WTC11 (cell line): ENCODE results near the gene AOX1.

Source experiments
- GRHL2 ChIP-seq: fragments of 250-450 bp; sonication (Bioruptor Pico); IDR thresholded peaks from 2 replicates; pipeline ENCODE4 v1.8.0; 2022; ENCODE audit warnings: mild to moderate bottlenecking, moderate library complexity; ENCODE audit not compliant: insufficient replicate concordance, severe bottlenecking
- IRF2 ChIP-seq: sonication (generic); formaldehyde crosslinking; IDR thresholded peaks from 2 replicates; pipeline ENCODE4 v1.8.0; 2022; ENCODE audit warnings: low read depth, missing genetic modification reagents, borderline replicate concordance
- NFYB ChIP-seq: sonication (generic); formaldehyde crosslinking; conservative IDR thresholded peaks from 2 replicates; pipeline ENCODE4 v1.8.0; 2022; ENCODE audit warnings: low read depth, missing genetic modification reagents
- NR3C1 ChIP-seq: sonication (generic); formaldehyde crosslinking; conservative IDR thresholded peaks from 2 replicates; pipeline ENCODE4 v1.8.1; 2023; ENCODE audit warnings: low read depth, mild to moderate bottlenecking, missing genetic modification reagents
- ZNF138 ChIP-seq: sonication (generic); formaldehyde crosslinking; conservative IDR thresholded peaks from 2 replicates; pipeline ENCODE4 v1.8.1; 2022; ENCODE audit warnings: mild to moderate bottlenecking, moderate library complexity, missing genetic modification reagents
- TF ChIP-seq, protein P1 (sequence below): fragments of 200-600 bp; IDR thresholded peaks from 2 replicates; pipeline ENCODE4 v1.8.0; 2022; ENCODE audit warnings: antibody characterized with exemption
- TF ChIP-seq, protein P2 (sequence below): sonication (generic); formaldehyde crosslinking; conservative IDR thresholded peaks from 2 replicates; pipeline ENCODE4 v1.8.1; 2023; ENCODE audit warnings: mild to moderate bottlenecking, low read depth, missing genetic modification reagents, moderate library complexity
- TF ChIP-seq, protein P3 (sequence below): sonication (generic); formaldehyde crosslinking; IDR thresholded peaks from 2 replicates; pipeline ENCODE4 v1.8.1; 2023; ENCODE audit warnings: mild to moderate bottlenecking, moderate library complexity, missing genetic modification reagents
- TF ChIP-seq, protein P4 (sequence below): sonication (generic); formaldehyde crosslinking; IDR thresholded peaks from 2 replicates; pipeline ENCODE4 v1.8.0; 2022; ENCODE audit warnings: mild to moderate bottlenecking, missing genetic modification reagents
- TF ChIP-seq, protein P5 (sequence below): sonication (generic); formaldehyde crosslinking; IDR thresholded peaks from 2 replicates; pipeline ENCODE4 v1.8.1; 2022; ENCODE audit warnings: low read depth, missing genetic modification reagents, borderline replicate concordance
- TF ChIP-seq, protein P6 (sequence below): fragments of 250-450 bp; sonication (Bioruptor Pico); IDR thresholded peaks from 2 replicates; pipeline ENCODE4 v1.9.0; 2021; ENCODE audit warnings: mild to moderate bottlenecking, borderline replicate concordance

DNA sequence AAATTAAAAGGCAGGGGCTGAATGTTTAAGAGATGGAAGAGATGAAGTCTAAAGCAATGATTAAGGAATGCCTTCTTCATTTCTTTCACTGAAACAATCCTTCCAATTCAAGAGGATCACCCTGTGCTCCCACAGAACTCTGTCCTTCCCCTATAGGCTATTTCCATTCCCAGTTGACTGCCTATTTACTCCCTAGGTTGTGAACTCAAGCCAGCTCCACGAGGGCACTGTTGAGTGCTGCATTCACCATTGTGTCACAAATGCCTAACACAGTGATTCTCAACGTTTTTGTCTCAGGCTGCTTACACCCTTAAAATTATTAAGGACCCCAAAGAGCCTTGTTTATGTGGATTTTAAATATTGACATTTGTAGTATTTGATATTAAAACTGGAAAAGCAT lies 112.4 kb downstream of the AOX1 start:
- no peak for TF ChIP-seq NR3C1 (CRISPR knock-in tag)
- TF ChIP-seq, protein P1, sequence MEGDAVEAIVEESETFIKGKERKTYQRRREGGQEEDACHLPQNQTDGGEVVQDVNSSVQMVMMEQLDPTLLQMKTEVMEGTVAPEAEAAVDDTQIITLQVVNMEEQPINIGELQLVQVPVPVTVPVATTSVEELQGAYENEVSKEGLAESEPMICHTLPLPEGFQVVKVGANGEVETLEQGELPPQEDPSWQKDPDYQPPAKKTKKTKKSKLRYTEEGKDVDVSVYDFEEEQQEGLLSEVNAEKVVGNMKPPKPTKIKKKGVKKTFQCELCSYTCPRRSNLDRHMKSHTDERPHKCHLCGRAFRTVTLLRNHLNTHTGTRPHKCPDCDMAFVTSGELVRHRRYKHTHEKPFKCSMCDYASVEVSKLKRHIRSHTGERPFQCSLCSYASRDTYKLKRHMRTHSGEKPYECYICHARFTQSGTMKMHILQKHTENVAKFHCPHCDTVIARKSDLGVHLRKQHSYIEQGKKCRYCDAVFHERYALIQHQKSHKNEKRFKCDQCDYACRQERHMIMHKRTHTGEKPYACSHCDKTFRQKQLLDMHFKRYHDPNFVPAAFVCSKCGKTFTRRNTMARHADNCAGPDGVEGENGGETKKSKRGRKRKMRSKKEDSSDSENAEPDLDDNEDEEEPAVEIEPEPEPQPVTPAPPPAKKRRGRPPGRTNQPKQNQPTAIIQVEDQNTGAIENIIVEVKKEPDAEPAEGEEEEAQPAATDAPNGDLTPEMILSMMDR, result no peak
- TF ChIP-seq, protein P2, sequence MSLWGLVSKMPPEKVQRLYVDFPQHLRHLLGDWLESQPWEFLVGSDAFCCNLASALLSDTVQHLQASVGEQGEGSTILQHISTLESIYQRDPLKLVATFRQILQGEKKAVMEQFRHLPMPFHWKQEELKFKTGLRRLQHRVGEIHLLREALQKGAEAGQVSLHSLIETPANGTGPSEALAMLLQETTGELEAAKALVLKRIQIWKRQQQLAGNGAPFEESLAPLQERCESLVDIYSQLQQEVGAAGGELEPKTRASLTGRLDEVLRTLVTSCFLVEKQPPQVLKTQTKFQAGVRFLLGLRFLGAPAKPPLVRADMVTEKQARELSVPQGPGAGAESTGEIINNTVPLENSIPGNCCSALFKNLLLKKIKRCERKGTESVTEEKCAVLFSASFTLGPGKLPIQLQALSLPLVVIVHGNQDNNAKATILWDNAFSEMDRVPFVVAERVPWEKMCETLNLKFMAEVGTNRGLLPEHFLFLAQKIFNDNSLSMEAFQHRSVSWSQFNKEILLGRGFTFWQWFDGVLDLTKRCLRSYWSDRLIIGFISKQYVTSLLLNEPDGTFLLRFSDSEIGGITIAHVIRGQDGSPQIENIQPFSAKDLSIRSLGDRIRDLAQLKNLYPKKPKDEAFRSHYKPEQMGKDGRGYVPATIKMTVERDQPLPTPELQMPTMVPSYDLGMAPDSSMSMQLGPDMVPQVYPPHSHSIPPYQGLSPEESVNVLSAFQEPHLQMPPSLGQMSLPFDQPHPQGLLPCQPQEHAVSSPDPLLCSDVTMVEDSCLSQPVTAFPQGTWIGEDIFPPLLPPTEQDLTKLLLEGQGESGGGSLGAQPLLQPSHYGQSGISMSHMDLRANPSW (CRISPR knock-in tag), result no peak
- TF ChIP-seq, protein P3, sequence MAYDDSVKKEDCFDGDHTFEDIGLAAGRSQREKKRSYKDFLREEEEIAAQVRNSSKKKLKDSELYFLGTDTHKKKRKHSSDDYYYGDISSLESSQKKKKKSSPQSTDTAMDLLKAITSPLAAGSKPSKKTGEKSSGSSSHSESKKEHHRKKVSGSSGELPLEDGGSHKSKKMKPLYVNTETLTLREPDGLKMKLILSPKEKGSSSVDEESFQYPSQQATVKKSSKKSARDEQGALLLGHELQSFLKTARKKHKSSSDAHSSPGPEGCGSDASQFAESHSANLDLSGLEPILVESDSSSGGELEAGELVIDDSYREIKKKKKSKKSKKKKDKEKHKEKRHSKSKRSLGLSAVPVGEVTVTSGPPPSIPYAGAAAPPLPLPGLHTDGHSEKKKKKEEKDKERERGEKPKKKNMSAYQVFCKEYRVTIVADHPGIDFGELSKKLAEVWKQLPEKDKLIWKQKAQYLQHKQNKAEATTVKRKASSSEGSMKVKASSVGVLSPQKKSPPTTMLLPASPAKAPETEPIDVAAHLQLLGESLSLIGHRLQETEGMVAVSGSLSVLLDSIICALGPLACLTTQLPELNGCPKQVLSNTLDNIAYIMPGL (CRISPR knock-in tag), result no peak
- no peak for TF ChIP-seq IRF2 (CRISPR knock-in tag)
- TF ChIP-seq, protein P4, sequence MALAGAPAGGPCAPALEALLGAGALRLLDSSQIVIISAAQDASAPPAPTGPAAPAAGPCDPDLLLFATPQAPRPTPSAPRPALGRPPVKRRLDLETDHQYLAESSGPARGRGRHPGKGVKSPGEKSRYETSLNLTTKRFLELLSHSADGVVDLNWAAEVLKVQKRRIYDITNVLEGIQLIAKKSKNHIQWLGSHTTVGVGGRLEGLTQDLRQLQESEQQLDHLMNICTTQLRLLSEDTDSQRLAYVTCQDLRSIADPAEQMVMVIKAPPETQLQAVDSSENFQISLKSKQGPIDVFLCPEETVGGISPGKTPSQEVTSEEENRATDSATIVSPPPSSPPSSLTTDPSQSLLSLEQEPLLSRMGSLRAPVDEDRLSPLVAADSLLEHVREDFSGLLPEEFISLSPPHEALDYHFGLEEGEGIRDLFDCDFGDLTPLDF (CRISPR knock-in tag), result no peak
- TF ChIP-seq, protein P5, sequence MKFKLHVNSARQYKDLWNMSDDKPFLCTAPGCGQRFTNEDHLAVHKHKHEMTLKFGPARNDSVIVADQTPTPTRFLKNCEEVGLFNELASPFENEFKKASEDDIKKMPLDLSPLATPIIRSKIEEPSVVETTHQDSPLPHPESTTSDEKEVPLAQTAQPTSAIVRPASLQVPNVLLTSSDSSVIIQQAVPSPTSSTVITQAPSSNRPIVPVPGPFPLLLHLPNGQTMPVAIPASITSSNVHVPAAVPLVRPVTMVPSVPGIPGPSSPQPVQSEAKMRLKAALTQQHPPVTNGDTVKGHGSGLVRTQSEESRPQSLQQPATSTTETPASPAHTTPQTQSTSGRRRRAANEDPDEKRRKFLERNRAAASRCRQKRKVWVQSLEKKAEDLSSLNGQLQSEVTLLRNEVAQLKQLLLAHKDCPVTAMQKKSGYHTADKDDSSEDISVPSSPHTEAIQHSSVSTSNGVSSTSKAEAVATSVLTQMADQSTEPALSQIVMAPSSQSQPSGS, result no peak
- no peak for TF ChIP-seq GRHL2 (CRISPR knock-in tag)
- no peak for TF ChIP-seq NFYB (CRISPR knock-in tag)
- no peak for TF ChIP-seq ZNF138
- TF ChIP-seq, protein P6, sequence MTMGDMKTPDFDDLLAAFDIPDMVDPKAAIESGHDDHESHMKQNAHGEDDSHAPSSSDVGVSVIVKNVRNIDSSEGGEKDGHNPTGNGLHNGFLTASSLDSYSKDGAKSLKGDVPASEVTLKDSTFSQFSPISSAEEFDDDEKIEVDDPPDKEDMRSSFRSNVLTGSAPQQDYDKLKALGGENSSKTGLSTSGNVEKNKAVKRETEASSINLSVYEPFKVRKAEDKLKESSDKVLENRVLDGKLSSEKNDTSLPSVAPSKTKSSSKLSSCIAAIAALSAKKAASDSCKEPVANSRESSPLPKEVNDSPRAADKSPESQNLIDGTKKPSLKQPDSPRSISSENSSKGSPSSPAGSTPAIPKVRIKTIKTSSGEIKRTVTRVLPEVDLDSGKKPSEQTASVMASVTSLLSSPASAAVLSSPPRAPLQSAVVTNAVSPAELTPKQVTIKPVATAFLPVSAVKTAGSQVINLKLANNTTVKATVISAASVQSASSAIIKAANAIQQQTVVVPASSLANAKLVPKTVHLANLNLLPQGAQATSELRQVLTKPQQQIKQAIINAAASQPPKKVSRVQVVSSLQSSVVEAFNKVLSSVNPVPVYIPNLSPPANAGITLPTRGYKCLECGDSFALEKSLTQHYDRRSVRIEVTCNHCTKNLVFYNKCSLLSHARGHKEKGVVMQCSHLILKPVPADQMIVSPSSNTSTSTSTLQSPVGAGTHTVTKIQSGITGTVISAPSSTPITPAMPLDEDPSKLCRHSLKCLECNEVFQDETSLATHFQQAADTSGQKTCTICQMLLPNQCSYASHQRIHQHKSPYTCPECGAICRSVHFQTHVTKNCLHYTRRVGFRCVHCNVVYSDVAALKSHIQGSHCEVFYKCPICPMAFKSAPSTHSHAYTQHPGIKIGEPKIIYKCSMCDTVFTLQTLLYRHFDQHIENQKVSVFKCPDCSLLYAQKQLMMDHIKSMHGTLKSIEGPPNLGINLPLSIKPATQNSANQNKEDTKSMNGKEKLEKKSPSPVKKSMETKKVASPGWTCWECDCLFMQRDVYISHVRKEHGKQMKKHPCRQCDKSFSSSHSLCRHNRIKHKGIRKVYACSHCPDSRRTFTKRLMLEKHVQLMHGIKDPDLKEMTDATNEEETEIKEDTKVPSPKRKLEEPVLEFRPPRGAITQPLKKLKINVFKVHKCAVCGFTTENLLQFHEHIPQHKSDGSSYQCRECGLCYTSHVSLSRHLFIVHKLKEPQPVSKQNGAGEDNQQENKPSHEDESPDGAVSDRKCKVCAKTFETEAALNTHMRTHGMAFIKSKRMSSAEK, result no peak
